Measurements from ENCODE around the gene QSOX1. TPM values are rescaled to one million over a fixed set of nuclear protein-coding genes. Genes with fewer than 3 reads are reported as not detected.

The QSOX1 gene
- total RNA-seq, 1 donor from 2014 or later: 14.3 TPM

- DNase-seq (ENCODE audit: low spot score in 2 of 2) (no peak), FAIRE-seq (no peak)
Measured at GRCh38 chr1:180247061-180247460, 92.4 kb downstream of the QSOX1 start.

GRCh38 chr1:180247580-180247979 is 92.9 kb downstream of the QSOX1 start:
- DNase-seq (ENCODE audit: low spot score in 2 of 2) (no peak), FAIRE-seq (no peak)

- FAIRE-seq (no peak), DNase-seq (ENCODE audit: low spot score in 2 of 2) (no peak)
Measured at GRCh38 chr1:180248176-180248575, 93.5 kb downstream of the QSOX1 start.

- no peak for DNase-seq (ENCODE audit: low spot score in 2 of 2)
- FAIRE-seq: no peak
Measured at GRCh38 chr1:180248731-180249681, 94.3 kb downstream of the QSOX1 start.

- FAIRE-seq (no peak), DNase-seq (ENCODE audit: low spot score in 2 of 2) (no peak)
Measured at GRCh38 chr1:180249725-180250498, 95.2 kb downstream of the QSOX1 start.

GRCh38 chr1:180250499-180250770 is 95.8 kb downstream of the QSOX1 start:
- no peak for FAIRE-seq
- no peak for DNase-seq (ENCODE audit: low spot score in 2 of 2)

- FAIRE-seq (no peak), DNase-seq (ENCODE audit: low spot score in 2 of 2) (no peak)
Measured at GRCh38 chr1:180250883-180251509, 96.3 kb downstream of the QSOX1 start.

- FAIRE-seq: no peak
Measured at GRCh38 chr1:180251526-180252305, 97.0 kb downstream of the QSOX1 start.

GRCh38 chr1:180252638-180253536 is 98.2 kb downstream of the QSOX1 start:
- DNase-seq (ENCODE audit: low spot score in 2 of 2) (peak in 1 of 2 donors; percentile 50), FAIRE-seq (no peak)

More at GRCh38 chr1:180251526-180252305, 97.0 kb downstream of the QSOX1 start:
- DNase-seq (ENCODE audit: low spot score in 2 of 2): no peak

Other genes with a start within 250 kb of the QSOX1 start
- 111 TPM for gene CEP350, start 200.1 kb upstream of the QSOX1 start, total RNA-seq
- gene LHX4, start 75.4 kb downstream of the QSOX1 start, total RNA-seq: not detected

Measured in frontal cortex (tissue), 4 donors.